ENCODE data around the gene ANKIB1.
"Not testable (repeated sequence)": the region's sequence is repeated elsewhere in the genome, so short reads cannot be mapped to it uniquely, and the experiment has no call there.

The ANKIB1 gene

GRCh38 chr7:92409357-92409756 is 163.6 kb downstream of the ANKIB1 start:
- TF ChIP-seq, protein P1, sequence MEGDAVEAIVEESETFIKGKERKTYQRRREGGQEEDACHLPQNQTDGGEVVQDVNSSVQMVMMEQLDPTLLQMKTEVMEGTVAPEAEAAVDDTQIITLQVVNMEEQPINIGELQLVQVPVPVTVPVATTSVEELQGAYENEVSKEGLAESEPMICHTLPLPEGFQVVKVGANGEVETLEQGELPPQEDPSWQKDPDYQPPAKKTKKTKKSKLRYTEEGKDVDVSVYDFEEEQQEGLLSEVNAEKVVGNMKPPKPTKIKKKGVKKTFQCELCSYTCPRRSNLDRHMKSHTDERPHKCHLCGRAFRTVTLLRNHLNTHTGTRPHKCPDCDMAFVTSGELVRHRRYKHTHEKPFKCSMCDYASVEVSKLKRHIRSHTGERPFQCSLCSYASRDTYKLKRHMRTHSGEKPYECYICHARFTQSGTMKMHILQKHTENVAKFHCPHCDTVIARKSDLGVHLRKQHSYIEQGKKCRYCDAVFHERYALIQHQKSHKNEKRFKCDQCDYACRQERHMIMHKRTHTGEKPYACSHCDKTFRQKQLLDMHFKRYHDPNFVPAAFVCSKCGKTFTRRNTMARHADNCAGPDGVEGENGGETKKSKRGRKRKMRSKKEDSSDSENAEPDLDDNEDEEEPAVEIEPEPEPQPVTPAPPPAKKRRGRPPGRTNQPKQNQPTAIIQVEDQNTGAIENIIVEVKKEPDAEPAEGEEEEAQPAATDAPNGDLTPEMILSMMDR (IDR thresholded peaks at IDR 0.05; ENCODE audit: insufficient read depth, low read length), result no peak
- TF ChIP-seq REST (IDR thresholded peaks at IDR 0.05; ENCODE audit: insufficient replicate concordance, low read depth), result no peak
- no peak for TF ChIP-seq POLR2AphosphoS5 (IDR thresholded peaks at IDR 0.05; ENCODE audit: low read depth)
- no peak for TF ChIP-seq GABPA (IDR thresholded peaks at IDR 0.05; ENCODE audit: low read depth)
- TF ChIP-seq SPI1 (IDR thresholded peaks at IDR 0.05; ENCODE audit: borderline replicate concordance, low read depth), result no peak
- H3K27me3 ChIP-seq (ENCODE audit: insufficient read depth, poor library complexity, severe bottlenecking), result peaks cover 12% of the 10 kb centered on the region
- no peak overlapping the region for H3K27ac ChIP-seq (replicated peaks)
- no peak for DNase-seq (ENCODE audit: low read depth in 1 of 2, low spot score in 1 of 2)
- no peak overlapping the region for H3K4me3 ChIP-seq (replicated peaks; ENCODE audit: insufficient read depth, low read length)

GRCh38 chr7:92410162-92410561 is 164.4 kb downstream of the ANKIB1 start:
- H3K27ac ChIP-seq (replicated peaks); H3K4me3 ChIP-seq (replicated peaks; ENCODE audit: insufficient read depth, low read length); DNase-seq (ENCODE audit: low read depth in 1 of 2, low spot score in 1 of 2): not testable (repeated sequence)
- H3K27me3 ChIP-seq (ENCODE audit: insufficient read depth, poor library complexity, severe bottlenecking), result peaks cover 12% of the 10 kb centered on the region

- TF ChIP-seq REST (IDR thresholded peaks at IDR 0.05; ENCODE audit: insufficient replicate concordance, low read depth), result no peak
- TF ChIP-seq POLR2AphosphoS5 (IDR thresholded peaks at IDR 0.05; ENCODE audit: low read depth), result no peak
- no peak for TF ChIP-seq GABPA (IDR thresholded peaks at IDR 0.05; ENCODE audit: low read depth)
- TF ChIP-seq SPI1 (IDR thresholded peaks at IDR 0.05; ENCODE audit: borderline replicate concordance, low read depth), result no peak
- TF ChIP-seq, protein P1 (IDR thresholded peaks at IDR 0.05; ENCODE audit: insufficient read depth, low read length), result no peak
- no peak overlapping the region for H3K4me3 ChIP-seq (replicated peaks; ENCODE audit: insufficient read depth, low read length)
- peaks cover 10% of the 10 kb centered on the region for H3K27me3 ChIP-seq (ENCODE audit: insufficient read depth, poor library complexity, severe bottlenecking)
- no peak overlapping the region for H3K27ac ChIP-seq (replicated peaks)
- DNase-seq (ENCODE audit: low read depth in 1 of 2, low spot score in 1 of 2), result peak in 1 of 2 experiments; percentile 37
These were observed 167.0 kb downstream of the ANKIB1 start for GRCh38 chr7:92412745-92413144.

- DNase-seq (ENCODE audit: low read depth in 1 of 2, low spot score in 1 of 2), result no peak
- no peak for TF ChIP-seq POLR2AphosphoS5 (IDR thresholded peaks at IDR 0.05; ENCODE audit: low read depth)
- TF ChIP-seq, protein P1 (IDR thresholded peaks at IDR 0.05; ENCODE audit: insufficient read depth, low read length), result no peak
- TF ChIP-seq GABPA (IDR thresholded peaks at IDR 0.05; ENCODE audit: low read depth), result no peak
- no peak for TF ChIP-seq SPI1 (IDR thresholded peaks at IDR 0.05; ENCODE audit: borderline replicate concordance, low read depth)
- TF ChIP-seq REST (IDR thresholded peaks at IDR 0.05; ENCODE audit: insufficient replicate concordance, low read depth), result no peak
- Histone ChIP-seq H3K4me3 (replicated peaks; ENCODE audit: insufficient read depth, low read length) (no peak overlapping the region), H3K27me3 (ENCODE audit: insufficient read depth, poor library complexity, severe bottlenecking) (peaks cover 5% of the 10 kb centered on the region), H3K27ac (replicated peaks) (no peak overlapping the region)
These were observed 167.8 kb downstream of the ANKIB1 start for GRCh38 chr7:92413550-92413949.

Measured in HL-60 (cell line).